Mammary epithelial cell (primary cell): ENCODE data around the gene CCT5.

Experiments used
- CTCF ChIP-seq, 2 donors: IDR thresholded peaks in 1 of 2; conservative IDR thresholded peaks in 1 of 2; 2 replicates each; pipeline ENCODE4 v1.5.1; 2011 to 2012; ENCODE audit warnings: inconsistent platforms in 2 of 2, low read length in 2 of 2, mild to moderate bottlenecking in 2 of 2, control low read depth in 1 of 2, low read depth in 1 of 2; ENCODE audit not compliant: insufficient read depth in 1 of 2; ENCODE audit errors: extremely low read depth in 1 of 2
- EZH2 ChIP-seq: IDR thresholded peaks from 2 replicates; pipeline ENCODE4 v1.6.1; 2012; ENCODE audit warnings: low read length, inconsistent platforms, borderline replicate concordance

- TF ChIP-seq CTCF (conservative IDR thresholded peaks at IDR 0.05 in 1 of 2, IDR thresholded peaks at IDR 0.05 in 1 of 2; ENCODE audit: extremely low read depth in 1 of 2, insufficient read depth in 1 of 2, low read depth in 1 of 2, low read length in 2 of 2): no peak
- no peak for TF ChIP-seq EZH2
Measured at GRCh38 chr5:10272053-10272874, 22.2 kb downstream of the CCT5 start.
